Cardiac muscle cell (in vitro differentiated cells and primary cell): Measurements from ENCODE around the gene XAGE1B. TPM values are rescaled to one million over a fixed set of nuclear protein-coding genes. Genes with fewer than 3 reads are reported as not detected.
"Not testable (repeated sequence)": the region's sequence is repeated elsewhere in the genome, so short reads cannot be mapped to it uniquely, and the experiment has no call there.

ENCODE experiments used
- DNase-seq, 2 donors: peaks; one replicate each; pipeline versions ENCODE4 v3.0.0 to v3.0.0-alpha.2; 2010 to 2017; ENCODE audit warnings: low read depth in 1 of 2, low spot score in 1 of 2
- H3K27ac ChIP-seq: fragments of 200-600 bp; sonication (generic); 2 replicates; pipeline ENCODE4 v1.5.1; 2016
- H3K27me3 ChIP-seq: fragments of 200-600 bp; sonication (generic); 2 replicates; pipeline ENCODE4 v1.6.0; 2016; ENCODE audit warnings: control low read depth
- H3K36me3 ChIP-seq: fragments of 200-600 bp; sonication (generic); 2 replicates; pipeline ENCODE4 v1.5.1; 2016; ENCODE audit warnings: control low read depth
- H3K4me1 ChIP-seq: fragments of 200-600 bp; sonication (generic); 2 replicates; pipeline ENCODE4 v1.8.1; 2017; ENCODE audit warnings: low read depth, mild to moderate bottlenecking, mixed run types
- H3K4me3 ChIP-seq: fragments of 200-600 bp; sonication (generic); 2 replicates; pipeline ENCODE4 v1.5.1; 2016; ENCODE audit warnings: mild to moderate bottlenecking
- H3K9me3 ChIP-seq: fragments of 200-600 bp; sonication (generic); 2 replicates; pipeline ENCODE4 v1.5.1; 2017; ENCODE audit warnings: low read depth, mild to moderate bottlenecking, control low read depth
- CTCF ChIP-seq: IDR thresholded peaks from 2 replicates; pipeline ENCODE4 v1.5.1; 2012; ENCODE audit warnings: low read depth, mild to moderate bottlenecking, low read length
- polyA plus RNA-seq: library from polyadenylated mRNA; unstranded; fragments of >200 nt; fragmentation: Nextera tagmentation; extraction: Ambion mirVana; gene quantifications from 2 replicates; pipeline ENCODE4 v1.2.1, GENCODE V29; 2016
- total RNA-seq: library from RNA; depleted of rRNA; stranded (reverse); fragments of >200 nt; gene quantifications from 2 replicates; pipeline ENCODE4 v1.2.3, GENCODE V29; 2016

Gene XAGE1B
- total and polyA plus RNA-seq, 2 experiments from 2014 or later = not detected

- no peak overlapping the region for H3K4me3 ChIP-seq
- no peaks in the 10 kb centered on the region for H3K27me3 ChIP-seq
- H3K36me3 ChIP-seq = no peaks in the 10 kb centered on the region
- TF ChIP-seq CTCF = no peak
- H3K4me1 ChIP-seq = no peaks in the 10 kb centered on the region
- H3K9me3 ChIP-seq = no peaks in the 10 kb centered on the region
- H3K27ac ChIP-seq = no peak overlapping the region
- DNase-seq = no peak
Measured at GRCh38 chrX:52544147-52544840, 27.4 kb upstream of the XAGE1B start.

- no peaks in the 10 kb centered on the region for H3K4me1 ChIP-seq
- TF ChIP-seq CTCF = no peak
- DNase-seq = no peak
- no peaks in the 10 kb centered on the region for H3K9me3 ChIP-seq
- no peak overlapping the region for H3K4me3 ChIP-seq
- no peak overlapping the region for H3K27ac ChIP-seq
- no peaks in the 10 kb centered on the region for H3K27me3 ChIP-seq
- H3K36me3 ChIP-seq = no peaks in the 10 kb centered on the region
Measured at GRCh38 chrX:52542311-52542710, 25.4 kb upstream of the XAGE1B start.

- not testable (repeated sequence) for H3K27ac ChIP-seq, H3K36me3 ChIP-seq, H3K27me3 ChIP-seq, H3K9me3 ChIP-seq, H3K4me1 ChIP-seq, DNase-seq, H3K4me3 ChIP-seq
Measured at GRCh38 chrX:52541051-52541450, 24.2 kb upstream of the XAGE1B start.

GRCh38 chrX:52516110-52516986 lies 515 bp downstream of the XAGE1B start:
- not testable (repeated sequence) for H3K27me3 ChIP-seq, H3K4me3 ChIP-seq, DNase-seq, H3K4me1 ChIP-seq, H3K36me3 ChIP-seq, H3K9me3 ChIP-seq, H3K27ac ChIP-seq

GRCh38 chrX:52511126-52511525 lies 5.7 kb downstream of the XAGE1B start:
- H3K27ac ChIP-seq, H3K4me1 ChIP-seq, H3K27me3 ChIP-seq, H3K9me3 ChIP-seq, H3K4me3 ChIP-seq, H3K36me3 ChIP-seq, DNase-seq: not testable (repeated sequence)

GRCh38 chrX:52509916-52510315 lies 6.9 kb downstream of the XAGE1B start:
- H3K27me3 ChIP-seq = no peaks in the 10 kb centered on the region
- no peak overlapping the region for H3K4me3 ChIP-seq
- H3K9me3 ChIP-seq = no peaks in the 10 kb centered on the region
- DNase-seq = no peak
- no peaks in the 10 kb centered on the region for H3K4me1 ChIP-seq
- no peaks in the 10 kb centered on the region for H3K36me3 ChIP-seq
- TF ChIP-seq CTCF = no peak
- no peak overlapping the region for H3K27ac ChIP-seq

- Histone ChIP-seq H3K36me3 (no peaks in the 10 kb centered on the region), H3K4me3 (no peak overlapping the region), H3K9me3 (no peaks in the 10 kb centered on the region), H3K27ac (no peak overlapping the region), H3K4me1 (no peaks in the 10 kb centered on the region), H3K27me3 (no peaks in the 10 kb centered on the region)
- no peak for DNase-seq
- no peak for TF ChIP-seq CTCF
Measured at GRCh38 chrX:52507331-52507730, 9.5 kb downstream of the XAGE1B start.
